ENCODE measurements around the gene YJU2.

YJU2 gene

DNA sequence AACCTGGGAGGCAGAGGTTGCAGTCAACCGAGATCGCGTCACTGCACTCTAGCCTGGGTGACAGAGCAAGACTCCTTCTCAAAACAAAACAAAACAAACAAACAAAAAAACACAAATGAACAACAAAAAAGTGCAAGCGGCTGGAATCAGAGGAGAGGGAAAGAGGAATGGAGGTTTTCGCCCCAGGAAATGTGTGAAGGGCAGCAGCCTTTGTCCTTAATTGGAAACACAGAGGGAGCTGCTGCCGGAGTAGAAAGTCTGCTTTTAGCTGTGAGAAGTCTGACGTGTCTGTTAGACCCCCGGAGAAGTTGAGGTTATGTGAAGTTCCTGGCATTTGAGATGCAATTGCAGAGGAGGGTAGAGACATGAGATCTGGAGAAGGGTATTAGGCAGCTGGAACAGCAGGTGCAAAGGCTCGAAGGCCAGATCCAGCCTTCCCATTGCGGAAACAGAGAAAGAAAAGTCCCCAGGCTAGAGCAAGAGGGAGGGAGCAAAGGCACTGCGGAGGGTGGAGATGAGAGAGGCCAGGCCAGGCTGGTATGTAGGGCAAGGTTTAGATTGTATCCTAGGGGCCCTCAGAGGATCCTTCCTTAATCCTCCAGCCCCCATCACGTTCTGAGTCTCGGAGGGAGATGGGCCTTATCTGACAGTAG is 54.8 kb downstream of the YJU2 start:
- DNase-seq, result no peak

DNA sequence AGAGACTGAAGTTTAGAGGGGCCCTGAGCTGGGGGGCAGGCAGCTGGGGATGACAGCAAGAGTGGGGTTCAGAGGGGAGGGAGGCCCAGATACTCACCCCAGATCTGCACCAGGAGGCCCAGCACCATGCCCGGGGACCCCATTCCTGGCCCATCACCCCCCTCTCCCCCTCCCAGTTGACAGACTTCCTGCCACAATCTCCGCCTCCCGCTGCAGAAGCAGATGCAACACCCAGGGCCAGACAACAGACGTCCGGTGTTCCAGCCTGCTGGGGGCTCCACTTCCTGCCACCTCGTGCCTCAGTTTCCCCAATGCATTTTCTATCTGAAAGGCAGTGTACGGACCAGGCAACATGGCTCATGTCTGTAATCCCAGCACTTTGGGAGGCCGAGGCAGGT is 55.4 kb downstream of the YJU2 start, which contains the start of gene TMIGD2:
Gene TMIGD2 (minus strand): TSS at position 147 of the 398 bp plus-strand sequence. CDS start 4 bp downstream, at position 143.
- DNase-seq, result no peak

GRCh38 chr19:4303819-4304537 is 57.1 kb downstream of the YJU2 start:
- no peak for DNase-seq

DNA sequence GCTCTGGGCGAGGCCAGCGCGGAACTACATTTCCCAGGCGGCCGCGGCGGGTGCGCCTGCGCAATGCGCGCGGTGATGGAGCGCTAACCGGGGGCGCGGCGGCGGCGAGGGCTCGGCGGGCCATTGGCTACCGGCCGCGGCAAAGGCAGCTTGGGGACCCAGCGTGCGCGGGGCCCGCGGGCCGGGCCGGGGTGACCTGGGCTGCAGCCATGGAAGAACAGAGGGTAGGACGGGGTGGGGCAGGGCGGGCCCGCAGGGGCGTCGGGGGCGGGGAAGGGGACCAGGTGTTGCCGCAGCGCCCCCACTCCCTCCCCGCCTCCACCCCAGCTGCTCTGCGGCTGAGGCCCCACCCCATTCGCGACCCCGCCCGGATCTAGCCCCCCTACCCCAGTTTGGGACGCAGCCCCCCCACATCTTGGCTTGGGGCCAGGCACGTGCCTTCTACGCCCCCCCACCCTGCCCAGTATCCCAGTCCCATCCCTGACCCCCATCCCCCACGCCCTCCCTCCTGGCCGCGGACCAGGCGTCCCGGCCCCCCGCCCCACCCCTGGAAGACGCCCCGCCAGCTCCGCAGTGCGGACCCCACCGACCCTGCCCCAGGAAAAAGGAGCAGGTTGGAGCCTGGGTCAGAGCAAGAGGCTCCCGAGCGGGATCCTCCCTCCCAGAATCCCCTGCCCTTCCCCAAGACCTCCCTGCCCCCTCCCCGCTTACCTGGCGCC is 57.8 kb downstream of the YJU2 start, which contains the start of gene FSD1:
Gene FSD1 (plus strand): TSS at position 61 of the 719 bp plus-strand sequence. CDS start 149 bp downstream, at position 210.
- peak; percentile 70 for DNase-seq

- no peak for DNase-seq
These were observed 58.4 kb downstream of the YJU2 start for GRCh38 chr19:4305257-4305612.

DNA sequence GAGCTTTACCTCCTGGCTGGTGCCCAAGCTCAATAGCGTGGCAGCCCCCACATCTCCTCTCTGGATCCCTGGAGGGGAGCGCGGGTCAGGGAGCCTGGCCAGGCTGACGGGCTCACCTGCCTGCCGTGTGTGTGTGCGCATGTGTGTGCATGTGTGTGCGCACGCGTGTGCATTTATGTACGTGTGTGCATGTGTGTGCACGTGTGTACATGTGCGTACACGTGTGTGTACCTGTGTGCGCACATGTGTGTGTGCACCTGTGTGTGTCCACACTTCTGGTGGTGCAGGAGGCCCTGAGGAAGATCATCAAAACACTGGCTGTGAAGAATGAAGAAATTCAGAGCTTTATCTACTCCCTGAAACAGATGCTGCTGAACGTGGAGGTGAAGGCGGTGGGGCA is 58.8 kb downstream of the YJU2 start:
- no peak for DNase-seq

DNA sequence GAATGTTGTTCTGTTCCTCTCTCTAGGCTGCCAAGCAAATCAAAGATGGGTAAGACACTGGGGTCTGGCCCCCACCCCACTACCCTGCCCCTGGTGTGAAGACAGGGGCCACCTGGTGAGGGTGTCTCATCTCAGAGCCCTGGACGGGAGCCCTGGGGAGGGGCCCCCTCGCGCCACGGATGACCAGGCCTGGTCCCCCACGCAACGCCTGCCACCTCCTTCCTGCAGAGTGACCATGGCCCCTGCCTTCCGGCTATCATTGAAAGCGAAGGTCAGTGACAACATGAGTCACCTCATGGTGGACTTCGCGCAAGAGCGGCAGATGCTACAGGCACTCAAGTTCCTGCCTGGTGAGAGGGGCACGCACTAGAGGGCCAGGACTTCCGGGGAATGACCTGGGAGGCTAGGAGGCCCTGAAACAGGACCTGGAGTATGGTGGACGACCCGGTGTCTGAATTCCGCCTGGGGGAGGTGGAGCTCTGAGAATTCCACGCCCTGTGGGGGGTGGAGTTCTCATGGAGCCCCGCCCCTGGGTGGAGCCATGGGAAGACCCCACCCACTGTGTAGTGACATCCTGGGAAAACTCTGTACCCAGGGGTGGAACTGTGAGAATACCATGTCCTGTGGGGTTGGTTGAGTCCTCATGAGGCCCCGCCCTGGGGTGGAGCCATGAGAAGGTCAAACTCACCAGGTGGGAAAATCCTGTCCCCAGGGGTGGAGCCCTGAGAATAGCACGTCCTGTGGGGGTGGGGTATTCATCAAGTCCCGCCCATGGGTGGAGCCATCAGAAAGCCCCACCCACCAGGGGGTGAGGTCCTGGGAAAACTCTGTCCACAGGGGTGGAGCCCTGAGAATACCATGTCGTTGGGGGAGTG is 63.6 kb downstream of the YJU2 start:
- no peak for DNase-seq

DNA sequence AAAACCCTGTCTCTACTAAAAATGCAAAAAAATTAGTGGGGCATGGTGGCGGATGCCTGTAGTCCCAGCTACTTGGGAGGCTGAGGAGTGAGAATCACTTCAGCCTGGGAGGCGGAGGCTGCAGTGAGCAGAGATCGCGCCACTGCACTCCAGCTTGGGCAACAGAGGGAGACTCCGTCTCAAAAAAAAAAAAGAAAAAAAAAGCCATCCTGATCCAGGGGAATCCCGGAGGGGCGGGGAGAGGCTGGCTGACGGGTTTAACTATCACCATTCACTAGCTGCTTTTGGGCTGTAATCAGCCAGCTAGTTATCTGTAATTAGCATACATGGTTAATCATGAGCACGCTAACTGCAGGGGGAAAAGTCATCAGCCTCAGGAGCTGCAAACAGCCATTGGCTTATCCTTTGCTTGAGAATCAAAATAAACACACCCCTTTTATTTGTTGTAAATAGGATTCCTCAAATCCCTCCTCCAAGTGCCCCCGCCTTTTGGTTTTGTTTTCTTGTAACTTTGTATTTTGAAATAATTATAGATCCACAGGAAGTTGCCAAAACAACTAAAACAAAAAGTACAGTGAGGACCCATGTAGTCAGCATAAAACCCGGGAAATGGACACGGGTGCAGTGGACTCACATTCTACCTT is 67.1 kb downstream of the YJU2 start:
- no peak for DNase-seq

DNA sequence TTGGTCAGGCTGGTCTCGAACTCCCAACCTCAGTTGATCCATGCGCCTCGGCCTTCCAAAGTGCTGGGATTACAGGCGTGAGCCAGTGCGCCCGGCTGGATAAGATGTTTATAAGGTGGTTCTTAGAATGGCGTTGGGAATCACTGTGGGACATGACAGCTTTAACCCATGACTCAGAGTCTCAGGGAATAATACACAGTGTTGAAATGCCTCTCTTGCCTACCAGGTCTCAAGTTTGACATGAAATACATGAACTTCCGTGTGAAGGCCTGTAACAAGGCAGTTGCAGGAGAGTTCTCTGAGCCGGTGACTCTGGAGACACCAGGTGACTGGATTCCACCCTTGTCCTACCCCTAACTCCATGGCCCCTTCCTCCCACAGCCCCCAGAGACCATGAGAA is 70.1 kb downstream of the YJU2 start:
- DNase-seq, result no peak

GRCh38 chr19:4318460-4318859 is 71.6 kb downstream of the YJU2 start:
- DNase-seq, result no peak
